ENCODE data around the gene BCAP29. TPM values are rescaled to one million over a fixed set of nuclear protein-coding genes. Genes with fewer than 3 reads are reported as not detected.

BCAP29 gene
- total and polyA plus RNA-seq, 9 of the 15 experiments (the other 6 are each of a cell fraction or from before 2014, with no cell fraction given), result 63.4 to 137 (median 79.7) TPM

- ChIA-PET CTCF (ENCODE audit: low intra/inter-chr PET ratio) (no interaction called here), POLR2A (interaction anchor here (1.5 to 2.0 kb wide), 3 partner anchors 9 to 14 kb away, joined by 4 to 6 read pairs (median 5); no protein-coding TSS in a partner anchor)
- 45% methylated on average over 1 of the region's 1 CpG for WGBS (ENCODE audit: insufficient coverage, low coverage, missing lambda C conversion rate)
- DNase-seq (ENCODE audit: extremely low read depth in 1 of 4, low spot score in 3 of 4) (no peak), ATAC-seq (no peak), FAIRE-seq (no peak)
- H3K4me2 ChIP-seq (ENCODE audit: insufficient read depth, low read length), result no peak overlapping the region
- H3K4me3 ChIP-seq, result no peak overlapping the region
- H3K9ac ChIP-seq (ENCODE audit: insufficient read depth in 1 of 2, low read depth in 2 of 2, low read length in 2 of 2), result no peak overlapping the region
- no peak overlapping the region for H3K27ac ChIP-seq (ENCODE audit: extremely low read depth, low read depth, low read length)
- H4K20me1 ChIP-seq (replicated peaks; ENCODE audit: control insufficient read depth, insufficient read depth, low read length), result no peaks in the 10 kb centered on the region
- in situ Hi-C loops (cut with MboI) (no loop called here), intact Hi-C loops (cut with micrococcal nuclease) (no loop called here)
- no peaks in the 10 kb centered on the region for H3K9me3 ChIP-seq (replicated peaks; ENCODE audit: control insufficient read depth, insufficient read depth, low read depth, low read length)
- BruUV-seq (replicated peaks), result no TSS peak
- H3K9me1 ChIP-seq (ENCODE audit: control insufficient read depth, insufficient read depth, low read length), result peaks cover 2% of the 10 kb centered on the region
- no peak overlapping the region for H2AFZ ChIP-seq (ENCODE audit: low read depth, low read length)
- H3K27me3 ChIP-seq (ENCODE audit: control insufficient read depth in 2 of 2, insufficient read depth in 2 of 2, low read length in 2 of 2), result no peaks in the 10 kb centered on the region
- H3K79me2 ChIP-seq (ENCODE audit: control insufficient read depth, insufficient read depth, low read length), result no peaks in the 10 kb centered on the region
- H3K4me1 ChIP-seq (replicated peaks in 1 of 2; ENCODE audit: control insufficient read depth in 2 of 2, insufficient read depth in 2 of 2, low read length in 2 of 2), result no peaks in the 10 kb centered on the region
- H3K36me3 ChIP-seq (ENCODE audit: control insufficient read depth, insufficient read depth, low read length), result peaks cover 79% of the 10 kb centered on the region
- TF ChIP-seq ZNF24 (IDR thresholded peaks at IDR 0.05) (no peak), ZNF318 (IDR thresholded peaks at IDR 0.05; ENCODE audit: borderline replicate concordance in 1 of 2, low read depth in 1 of 2) (no peak), CBX8 (IDR thresholded peaks at IDR 0.05; ENCODE audit: borderline replicate concordance, extremely low read depth, low read depth, low read length, poor library complexity, severe bottlenecking) (no peak), STAT5B (CRISPR knock-in tag; IDR thresholded peaks at IDR 0.05) (no peak), BRCA1 (IDR thresholded peaks at IDR 0.05) (no peak), BRCA1 (CRISPR knock-in tag; IDR thresholded peaks at IDR 0.05) (no peak), SMARCC2 (IDR thresholded peaks at IDR 0.05; ENCODE audit: low read depth) (no peak), KLF1 (tag; IDR thresholded peaks at IDR 0.05) (no peak), CHD4 (IDR thresholded peaks at IDR 0.05; ENCODE audit: insufficient read depth, insufficient replicate concordance, low read depth, low read length, poor library complexity, severe bottlenecking) (no peak), ZNF143 (CRISPR knock-in tag; IDR thresholded peaks at IDR 0.05) (no peak), HBP1 (CRISPR knock-in tag; IDR thresholded peaks at IDR 0.05) (no peak), ZSCAN29 (IDR thresholded peaks at IDR 0.05) (no peak), ATF7 (IDR thresholded peaks at IDR 0.05) (no peak), KDM4B (IDR thresholded peaks at IDR 0.05; ENCODE audit: borderline replicate concordance in 2 of 2, low read depth in 1 of 2) (no peak)
These were observed 17.5 kb downstream of the BCAP29 start for GRCh38 chr7:107597582-107597916.
